Suppressor macrophage (primary cell): ENCODE data around the gene IL10RB.
"Not testable (repeated sequence)": the region's sequence is repeated elsewhere in the genome, so short reads cannot be mapped to it uniquely, and the experiment has no call there.

ENCODE experiments used
- DNase-seq, 4 experiments: peaks; one replicate each; pipeline ENCODE4 v3.0.0-alpha.2; 2020 to 2022

IL10RB gene

GRCh38 chr21:33241846-33242245 is 24.3 kb upstream of the IL10RB start:
- no peak for DNase-seq

DNA sequence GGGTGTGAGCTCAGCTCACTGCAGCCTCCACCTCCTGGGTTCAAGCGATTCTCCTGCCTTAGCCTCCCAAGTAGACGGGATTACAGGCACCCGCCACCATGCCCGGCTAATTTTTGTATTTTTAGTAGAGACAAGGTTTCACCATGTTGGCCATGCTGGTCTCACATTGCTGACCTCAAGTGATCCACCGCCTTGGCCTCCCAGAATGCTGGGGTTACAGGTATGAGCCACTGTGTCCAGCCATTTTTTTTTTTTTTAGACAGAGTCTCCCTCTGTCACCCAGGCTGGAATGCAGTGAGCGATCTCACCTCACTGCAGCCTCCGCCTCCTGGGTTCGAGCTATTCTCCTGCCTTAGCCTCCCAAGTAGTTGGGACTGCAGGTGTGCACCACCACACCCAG is 23.3 kb upstream of the IL10RB start:
- DNase-seq, result not testable (repeated sequence)

GRCh38 chr21:33244082-33244778 is 21.9 kb upstream of the IL10RB start:
- DNase-seq, result peak in 2 of 4 experiments; percentile 35 to 49

GRCh38 chr21:33244779-33245105 is 21.4 kb upstream of the IL10RB start:
- peak in 2 of 4 experiments; percentile 32 to 49 for DNase-seq

- DNase-seq, result no peak
Measured at GRCh38 chr21:33245289-33245918, 20.8 kb upstream of the IL10RB start.

- DNase-seq, result peak in 1 of 4 experiments; percentile 59
Measured at GRCh38 chr21:33246506-33246905, 19.7 kb upstream of the IL10RB start.

GRCh38 chr21:33246963-33247362 is 19.2 kb upstream of the IL10RB start:
- no peak for DNase-seq

GRCh38 chr21:33247599-33247998 is 18.6 kb upstream of the IL10RB start:
- peak; percentile 29 to 74 (median 62) for DNase-seq

- no peak for DNase-seq
Measured at GRCh38 chr21:33249331-33250002, 16.7 kb upstream of the IL10RB start.

DNA sequence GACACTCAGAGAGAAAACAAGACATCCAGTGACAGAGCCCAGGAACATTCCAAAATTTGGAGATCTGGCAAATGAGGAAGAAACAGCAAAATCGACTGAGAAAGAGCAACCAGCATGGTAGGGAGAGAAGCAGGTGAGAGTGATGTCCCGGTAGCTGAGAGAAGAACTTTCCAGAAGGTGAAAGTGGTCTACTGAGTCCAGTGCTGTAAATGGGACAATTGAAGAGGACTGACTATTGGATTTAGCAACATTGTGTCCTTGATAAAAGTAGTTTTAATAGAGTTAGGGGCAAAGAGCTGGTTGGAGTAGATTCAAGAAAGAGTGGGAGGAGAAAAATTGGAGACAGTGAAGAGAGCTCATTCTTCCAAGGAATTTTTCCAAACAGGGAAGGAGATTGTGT is 15.0 kb upstream of the IL10RB start:
- DNase-seq, result no peak

GRCh38 chr21:33253382-33253781 is 12.8 kb upstream of the IL10RB start:
- DNase-seq, result not testable (repeated sequence)

GRCh38 chr21:33254766-33255165 is 11.4 kb upstream of the IL10RB start:
- no peak for DNase-seq

DNA sequence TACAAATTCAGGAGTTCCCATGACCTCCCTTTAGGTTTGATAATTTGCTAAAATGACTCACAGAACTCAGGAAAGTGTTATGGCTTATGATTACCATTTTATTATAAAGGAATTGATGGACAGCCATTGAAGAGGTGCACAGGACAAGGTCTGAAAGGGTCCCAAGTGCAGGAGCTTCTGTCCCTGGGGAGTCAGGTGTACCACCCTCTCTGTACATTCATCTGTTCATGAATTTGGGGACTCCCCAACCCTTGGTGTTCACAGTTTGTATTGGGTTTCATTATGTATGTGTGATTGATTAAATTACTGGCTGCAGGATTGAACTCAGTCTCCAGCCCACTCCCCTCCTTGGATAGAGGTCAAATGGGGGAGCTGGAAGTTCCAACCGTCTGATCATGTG is 10.8 kb upstream of the IL10RB start:
- DNase-seq, result no peak

GRCh38 chr21:33256019-33256418 is 10.1 kb upstream of the IL10RB start:
- DNase-seq, result no peak

- peak in 1 of 4 experiments; percentile 29 for DNase-seq
Measured at GRCh38 chr21:33257094-33257803, 8.9 kb upstream of the IL10RB start.

GRCh38 chr21:33258475-33258874 is 7.7 kb upstream of the IL10RB start:
- DNase-seq, result no peak

DNA sequence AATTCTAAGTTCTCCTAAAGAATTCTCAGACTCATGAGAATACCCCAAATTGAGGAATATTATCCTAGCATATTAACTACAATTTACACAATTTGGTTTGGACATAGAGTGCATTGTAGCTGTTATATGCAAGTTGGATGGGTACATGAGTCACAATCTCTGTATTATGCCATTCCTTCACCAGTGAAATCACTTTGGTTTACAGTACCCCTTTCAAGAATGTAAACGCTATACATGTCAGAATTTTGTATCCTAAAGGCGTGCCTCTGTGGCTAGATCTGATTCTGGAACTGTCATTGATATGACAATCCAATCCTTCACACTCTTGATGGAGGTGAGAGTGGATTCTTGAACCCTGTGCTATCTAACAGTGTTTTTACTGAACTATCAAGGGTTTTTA is 6.7 kb upstream of the IL10RB start:
- DNase-seq, result peak in 2 of 4 experiments; percentile 42 to 46

- peak; percentile 60 to 76 (median 70) for DNase-seq
Measured at GRCh38 chr21:33259995-33260394, 6.2 kb upstream of the IL10RB start.

GRCh38 chr21:33261635-33262034 is 4.5 kb upstream of the IL10RB start:
- DNase-seq, result peak; percentile 54 to 83 (median 76)

GRCh38 chr21:33262921-33263320 is 3.2 kb upstream of the IL10RB start:
- no peak for DNase-seq

- DNase-seq, result no peak
Measured at GRCh38 chr21:33264561-33264960, 1.6 kb upstream of the IL10RB start.

GRCh38 chr21:33265664-33266049 is 510 bp upstream of the IL10RB start:
- DNase-seq, result peak; percentile 94 to 99 (median 96)

DNA sequence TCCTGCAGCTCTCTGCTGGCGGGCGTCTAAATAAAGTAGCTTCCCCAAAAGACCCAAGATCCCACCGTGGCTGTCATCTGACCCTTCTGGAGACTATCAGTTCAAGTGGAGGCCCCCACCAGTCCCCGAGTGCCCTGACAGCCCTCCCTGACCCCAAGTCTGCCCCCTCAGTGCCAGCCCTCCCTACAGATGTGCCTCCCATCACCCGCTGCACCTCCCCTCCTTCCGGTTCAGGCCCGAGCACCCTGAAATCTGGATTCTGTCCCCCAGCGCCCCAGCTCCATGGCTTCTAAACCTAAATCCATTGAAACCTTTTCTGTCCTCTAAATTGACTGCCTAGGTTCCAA is 595 bp downstream of the IL10RB start:
- peak; percentile 51 to 69 (median 63) for DNase-seq
